ENCODE data around the gene LCN2.
"Not testable (repeated sequence)": the region's sequence is repeated elsewhere in the genome, so short reads cannot be mapped to it uniquely, and the experiment has no call there.

LCN2 gene

DNA sequence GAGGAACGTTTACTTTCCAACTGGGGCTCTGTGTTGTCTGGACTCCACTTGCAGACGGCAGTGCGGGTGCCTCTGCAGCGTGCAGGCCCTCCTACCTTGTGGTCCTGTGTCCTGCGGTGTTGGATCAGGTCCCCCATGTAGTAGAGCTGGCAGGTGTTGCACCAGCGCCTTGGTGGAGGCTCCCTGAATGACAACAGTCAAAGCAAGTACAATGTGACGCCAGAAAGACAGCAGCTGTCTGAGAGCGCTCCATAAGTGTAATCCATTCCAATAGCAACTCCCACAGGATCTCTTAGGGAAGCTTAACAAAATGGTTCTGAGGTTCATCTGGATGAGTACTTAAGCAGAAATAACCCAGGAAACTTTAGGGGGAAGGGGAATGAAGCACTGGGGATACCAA is 20.7 kb downstream of the LCN2 start:
- DNase-seq = no peak

DNA sequence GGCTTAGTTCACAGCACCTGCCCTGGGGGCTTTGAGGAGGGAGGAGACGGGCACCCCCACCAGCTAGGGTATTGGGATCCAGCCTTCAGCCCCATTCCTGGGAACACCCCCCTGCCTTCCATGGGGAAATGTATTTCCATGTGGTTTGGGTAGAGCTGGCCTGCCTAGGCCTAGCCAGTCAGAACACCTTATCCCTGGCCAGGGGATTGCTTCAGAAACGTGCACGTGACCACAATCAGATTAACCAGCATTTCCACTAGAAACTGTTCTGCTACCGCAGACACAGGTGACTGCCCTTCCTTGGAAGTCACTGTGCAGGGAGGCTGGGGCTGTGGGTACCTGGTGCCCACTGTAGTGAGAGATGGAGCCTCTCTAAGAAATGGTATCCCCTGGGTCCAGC is 24.8 kb downstream of the LCN2 start:
- DNase-seq = no peak

DNA sequence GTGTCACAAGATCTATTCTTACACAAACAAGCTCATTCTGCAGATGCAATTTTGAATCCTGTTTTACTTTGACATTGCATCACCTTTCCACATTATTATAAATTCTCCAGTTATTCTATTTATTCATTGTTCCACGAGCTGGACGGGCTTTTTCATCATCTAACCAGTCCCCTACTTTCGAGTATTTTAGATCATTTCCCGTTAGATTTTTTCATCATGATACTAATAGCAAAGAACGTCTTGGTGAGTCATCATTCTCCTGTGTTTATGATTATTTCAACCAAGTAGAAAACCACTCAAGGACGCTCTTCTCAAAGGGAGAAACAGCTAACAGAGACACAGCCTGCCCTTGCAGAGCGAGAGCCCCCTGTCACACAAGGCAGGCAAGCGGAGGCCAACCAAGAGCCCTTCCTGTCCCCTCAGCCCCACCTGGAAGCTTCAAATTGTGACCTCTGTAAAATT is 25.9 kb downstream of the LCN2 start:
- no peak for DNase-seq

DNA sequence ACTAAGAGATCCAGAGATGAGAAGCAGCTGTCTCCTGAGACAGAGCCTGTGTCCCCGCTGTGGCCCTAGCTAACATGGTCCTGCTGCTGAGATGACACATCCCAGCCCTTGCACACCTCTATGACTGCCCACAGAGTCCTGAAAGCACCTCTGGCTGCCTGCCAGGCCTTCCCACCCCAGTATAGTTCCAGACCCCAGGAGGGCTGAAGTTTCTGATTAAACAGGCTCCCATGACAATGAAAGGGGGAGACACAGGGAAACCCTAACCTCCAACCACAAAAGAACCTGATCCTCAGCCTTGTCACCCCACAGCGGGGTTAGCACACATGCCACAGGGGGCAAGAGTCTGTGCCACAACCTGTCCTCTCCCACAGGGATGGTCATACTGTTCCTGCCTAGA is 26.5 kb downstream of the LCN2 start:
- no peak for DNase-seq

DNA sequence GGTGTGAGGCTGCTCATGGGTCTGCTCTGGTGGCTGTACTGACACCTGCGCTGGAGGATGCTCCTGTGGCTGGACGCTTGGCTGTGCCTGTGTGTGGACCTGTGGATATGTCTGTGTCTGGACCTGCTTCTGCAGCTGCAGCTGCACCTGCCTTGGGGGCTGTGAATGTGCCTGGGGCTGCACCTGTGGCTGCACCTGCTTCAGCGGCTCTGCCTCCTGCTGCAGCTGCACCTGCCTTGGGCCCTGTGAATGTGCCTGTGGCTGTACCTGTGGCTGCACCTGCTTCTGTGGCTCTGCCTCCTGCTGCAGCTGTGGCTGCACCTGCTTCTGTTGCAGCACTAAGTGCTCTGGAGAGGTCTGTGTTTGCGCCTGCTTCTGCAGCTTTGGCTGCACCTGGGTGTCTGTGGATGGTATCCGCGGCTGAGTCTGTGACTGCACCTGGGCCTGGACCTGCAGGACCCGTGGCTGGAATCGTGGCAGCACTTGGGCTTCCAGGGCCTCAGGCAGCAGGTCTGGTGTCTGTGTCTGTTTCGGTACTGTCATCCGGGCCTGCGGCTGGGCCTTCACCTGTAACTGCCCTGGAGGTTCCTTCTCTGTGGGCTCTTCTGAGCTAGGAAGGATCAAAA is 29.7 kb downstream of the LCN2 start:
- no peak for DNase-seq

DNA sequence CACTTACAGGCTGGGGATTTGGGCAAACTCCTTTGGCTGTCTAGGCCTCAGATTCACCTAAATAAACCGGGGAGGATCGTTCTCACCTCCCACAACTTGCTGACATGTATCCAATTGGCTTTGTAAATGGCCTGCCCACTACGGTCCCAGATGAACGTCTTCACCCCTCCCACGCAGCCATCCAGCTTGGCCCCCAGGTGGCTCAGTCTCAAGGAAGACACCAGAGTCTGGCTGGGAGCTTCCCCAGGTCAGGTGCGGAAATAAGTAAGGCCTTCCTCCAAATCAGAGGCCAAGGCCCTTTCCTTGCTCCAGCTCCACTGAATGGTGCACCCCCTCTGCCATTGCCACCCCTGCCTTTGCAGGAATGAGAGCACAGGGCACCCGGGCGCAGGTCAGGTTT is 30.7 kb downstream of the LCN2 start:
- no peak for DNase-seq

DNA sequence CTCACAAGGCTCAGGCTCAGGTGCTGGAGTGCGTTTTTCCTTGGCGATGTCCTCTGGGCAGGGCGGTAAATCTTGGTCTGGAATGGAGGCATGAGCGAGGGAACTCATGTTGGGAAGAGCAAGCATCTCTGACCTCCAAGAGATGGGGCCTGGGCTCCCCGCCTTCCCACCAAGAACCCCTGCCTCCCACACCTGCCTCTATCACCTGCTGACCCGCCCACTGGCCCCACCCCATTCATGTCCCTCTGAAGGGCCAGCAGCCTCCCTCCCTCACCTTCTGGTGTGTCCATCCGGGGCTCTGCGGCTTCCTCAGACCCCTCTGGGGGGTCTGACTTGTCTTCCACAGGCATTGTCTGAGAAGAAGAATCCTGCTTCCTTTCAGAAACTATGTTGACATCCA is 31.2 kb downstream of the LCN2 start:
- DNase-seq = no peak

DNA sequence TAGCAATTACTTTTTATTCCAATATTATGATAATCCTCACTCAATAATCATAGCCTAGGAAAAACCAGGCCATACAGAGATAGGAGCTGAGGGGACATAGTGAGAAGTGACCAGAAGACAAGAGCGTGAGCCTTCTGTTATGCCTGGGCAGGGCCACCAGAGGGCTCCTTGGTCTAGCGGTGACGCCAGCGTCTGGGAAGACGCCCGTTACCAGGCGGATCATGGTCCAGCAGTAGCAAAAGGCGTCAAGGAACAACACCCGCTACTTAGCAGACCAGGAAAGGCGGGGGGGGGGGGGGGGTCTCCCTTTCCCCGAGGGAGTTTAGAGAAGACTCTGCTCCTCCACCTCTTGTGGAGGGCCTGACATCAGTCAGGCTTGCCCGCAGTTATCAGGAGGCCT is 32.2 kb downstream of the LCN2 start:
- DNase-seq = not testable (repeated sequence)

DNA sequence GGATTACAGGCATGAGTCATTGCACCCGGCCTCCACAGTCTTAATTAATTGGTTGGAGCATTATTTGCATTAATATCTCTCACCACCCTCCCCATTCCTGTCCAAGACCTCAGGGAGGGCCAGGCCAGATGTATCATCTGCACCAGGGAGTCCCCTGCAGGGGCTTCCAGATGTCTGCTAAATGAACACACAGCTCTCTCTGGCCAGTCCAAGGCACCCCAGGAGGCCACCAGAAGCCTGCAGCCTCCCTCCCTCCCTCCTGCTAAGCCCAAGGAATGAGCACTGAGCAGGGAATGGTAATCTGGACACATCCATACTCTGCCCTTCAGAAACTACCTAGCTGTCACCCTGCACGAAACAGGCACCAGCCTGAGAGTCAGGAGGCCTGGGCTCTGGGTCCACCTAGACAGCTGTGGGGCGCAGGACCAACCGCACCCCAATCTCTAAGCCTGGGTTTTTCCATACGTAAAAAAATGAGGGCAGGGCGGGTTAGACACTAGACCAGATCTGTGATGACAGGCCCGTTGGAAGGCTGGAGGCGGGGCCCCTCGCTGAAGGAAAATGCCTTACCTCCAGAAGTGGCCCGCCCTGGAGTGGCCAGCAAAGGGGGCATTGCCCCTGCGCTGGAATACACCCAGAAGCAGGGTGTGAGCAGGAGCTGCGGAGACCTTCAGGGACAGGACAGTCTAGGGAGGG is 33.8 kb downstream of the LCN2 start:
- DNase-seq = no peak

DNA sequence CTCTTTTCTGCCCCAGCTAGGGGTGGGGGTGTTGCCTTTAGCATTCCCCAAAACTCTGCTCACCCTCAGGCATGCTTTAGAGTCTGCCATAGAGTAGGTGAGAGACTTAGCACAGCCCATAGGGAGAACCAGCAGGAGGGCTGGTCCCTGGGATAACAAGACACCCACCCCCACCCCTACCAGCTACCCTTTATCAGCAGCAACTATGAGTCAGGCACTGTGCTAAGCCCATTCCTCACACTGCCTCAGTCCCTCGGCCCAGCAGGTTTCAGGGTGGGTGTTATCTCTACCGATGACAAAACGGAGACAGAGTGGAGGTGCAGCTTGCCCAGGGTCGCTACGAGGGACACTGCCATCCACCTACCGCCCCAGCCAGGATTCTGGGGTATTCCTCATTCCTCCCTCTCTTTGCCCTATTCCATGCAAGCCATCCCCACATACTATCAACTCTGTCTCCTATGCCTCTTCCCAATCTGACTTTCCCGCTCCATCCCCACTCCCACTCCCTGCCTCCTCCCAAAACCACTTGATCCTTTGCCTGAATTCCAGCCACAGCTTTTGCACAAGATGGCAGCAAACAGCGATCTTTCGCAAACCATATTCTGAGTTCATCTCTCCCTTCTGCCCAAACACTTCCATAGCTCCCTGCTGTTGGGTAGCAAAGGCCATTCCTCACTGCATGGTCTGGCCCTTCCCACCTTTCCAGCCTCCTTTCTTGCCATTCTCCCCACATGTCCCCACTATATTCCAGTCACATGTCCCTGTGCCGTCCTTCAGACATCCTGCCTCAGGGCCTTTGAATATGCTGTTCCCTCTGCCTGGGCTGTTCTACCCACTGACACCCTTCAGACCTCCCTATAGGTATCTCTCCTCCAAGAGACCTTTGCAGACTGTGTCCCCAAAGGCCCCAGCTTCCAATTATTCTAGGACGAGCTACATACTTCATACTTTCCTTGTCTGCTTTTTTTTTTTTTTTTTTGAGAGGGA is 37.0 kb downstream of the LCN2 start:
- no peak for DNase-seq

DNA sequence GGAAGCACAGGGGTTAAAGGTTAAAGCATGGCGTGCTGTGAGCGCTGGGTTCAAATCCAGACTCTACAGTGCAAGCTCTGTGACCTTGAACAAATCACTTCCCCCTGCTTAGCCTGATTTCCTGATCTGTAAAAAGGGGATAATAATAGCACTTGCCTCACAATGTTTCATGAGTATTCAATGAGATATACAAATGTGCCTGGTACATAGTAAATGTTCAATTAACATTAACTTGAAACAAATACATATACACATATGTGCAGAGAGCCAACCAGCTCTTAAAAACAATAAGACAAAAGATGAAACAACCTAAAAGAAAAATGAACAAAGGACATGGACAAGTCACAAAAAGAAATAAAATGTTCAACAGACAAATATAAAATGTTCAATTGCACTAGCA is 38.1 kb downstream of the LCN2 start:
- DNase-seq = no peak

DNA sequence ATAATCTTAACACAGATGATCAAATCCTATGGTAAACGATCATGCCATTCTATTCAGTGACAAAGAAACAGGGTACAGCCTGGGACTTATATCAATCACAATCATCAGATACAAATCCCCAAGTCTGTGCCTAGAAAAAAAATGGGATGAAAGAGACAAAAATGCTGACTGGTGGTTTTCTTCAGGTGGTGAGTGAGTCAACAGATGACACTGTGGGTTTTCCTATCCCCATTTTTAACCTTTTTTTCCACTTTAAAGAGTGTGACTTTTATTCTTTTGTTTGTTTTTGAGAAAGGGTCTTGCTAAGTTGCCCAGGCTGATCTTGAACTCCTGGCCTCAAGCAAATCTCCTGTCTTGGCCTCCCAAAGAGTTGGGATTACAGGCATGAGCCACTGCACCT is 39.0 kb downstream of the LCN2 start:
- no peak for DNase-seq

DNA sequence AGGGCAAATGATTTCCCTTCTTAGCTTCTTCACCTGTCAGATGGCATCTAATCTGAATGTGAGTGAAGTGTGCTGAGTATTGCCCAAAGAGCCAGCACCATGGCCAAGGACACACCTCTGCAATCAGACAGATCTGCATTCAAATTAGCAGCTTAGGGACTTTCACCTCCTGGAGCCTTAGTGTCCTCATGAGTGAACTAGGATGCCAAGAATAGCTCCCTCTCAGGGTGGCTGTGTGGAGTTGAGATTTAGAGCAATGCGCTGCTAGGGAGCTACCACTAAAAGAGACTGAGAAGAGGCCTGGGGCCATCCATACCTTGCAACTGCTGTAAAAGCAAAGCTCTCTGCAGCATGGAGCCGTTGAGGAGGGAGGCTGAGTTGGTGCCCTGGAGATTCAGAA is 40.8 kb downstream of the LCN2 start:
- DNase-seq = no peak

DNA sequence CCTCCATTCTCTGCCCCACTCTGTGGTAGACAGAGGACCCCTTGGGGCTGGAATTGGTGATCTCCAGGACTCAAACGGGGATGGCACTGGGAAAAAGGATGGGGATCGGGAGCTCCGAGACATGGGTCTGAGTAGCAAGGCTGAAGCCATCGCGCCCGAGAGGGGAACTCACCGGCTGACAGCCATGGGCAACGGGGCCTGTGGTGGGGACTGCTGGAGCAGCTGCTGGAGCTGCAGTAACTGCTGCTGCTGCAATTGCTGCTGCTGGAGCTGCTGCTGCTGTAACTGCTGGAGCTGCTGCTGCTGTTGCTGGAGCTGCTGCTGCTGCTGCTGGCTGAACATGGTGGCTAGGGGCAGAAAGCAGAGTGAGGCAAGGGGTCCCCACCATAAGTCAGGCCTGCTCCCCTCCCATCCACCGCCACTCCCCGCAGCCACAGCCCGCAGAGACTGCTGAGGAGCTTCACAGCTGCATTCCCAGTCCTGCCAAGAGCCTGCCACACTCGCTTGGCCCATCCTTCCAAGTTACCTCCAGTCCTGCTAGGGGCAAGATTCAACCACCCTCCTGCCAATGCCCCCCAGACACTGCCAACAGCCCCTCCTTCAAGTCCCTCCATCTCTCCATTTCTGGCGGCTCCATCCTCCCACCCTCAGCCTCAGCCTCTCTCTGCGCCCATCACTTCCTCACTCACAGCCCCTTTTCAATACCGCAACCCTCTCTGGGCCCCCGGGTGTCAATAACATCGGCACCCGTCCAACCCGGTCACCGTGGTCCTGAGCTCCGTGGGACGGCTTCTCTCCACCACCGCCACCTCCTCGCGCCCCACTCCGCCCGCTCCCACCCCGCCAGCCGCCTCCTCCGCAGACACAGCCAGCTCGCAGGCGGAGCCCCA is 41.5 kb downstream of the LCN2 start:
- no peak for DNase-seq

DNA sequence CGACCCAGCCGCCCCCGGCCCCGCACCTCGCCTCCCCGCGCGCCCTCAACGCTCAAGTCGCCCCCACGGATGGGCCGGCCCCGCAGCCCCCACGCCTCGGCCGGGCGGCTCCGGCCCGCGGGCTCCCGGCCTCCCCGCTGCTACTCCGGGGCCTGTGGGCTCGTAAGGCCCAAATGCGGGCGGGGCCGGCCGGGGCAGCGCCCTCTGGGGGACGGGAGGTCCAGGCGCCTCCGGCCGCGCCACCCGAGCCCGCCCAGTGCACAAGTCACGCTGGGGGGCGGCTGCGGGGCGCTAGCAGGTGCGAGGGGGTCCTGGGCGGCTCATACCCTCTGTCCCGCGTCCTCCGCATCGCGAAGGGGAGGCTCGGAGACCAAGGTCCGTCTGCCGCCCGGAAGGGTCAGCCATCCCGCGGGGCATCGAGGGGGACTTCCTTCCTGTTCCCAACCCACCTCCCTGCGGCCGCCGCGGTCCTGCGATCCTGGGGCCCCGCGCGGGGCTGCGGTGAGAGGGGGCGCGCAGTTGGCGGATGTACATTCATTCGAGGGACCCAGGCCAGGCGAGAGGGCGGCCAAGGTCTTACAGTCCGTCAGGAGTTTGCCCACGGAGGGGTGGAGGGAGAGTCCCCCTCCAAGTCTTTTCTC is 42.3 kb downstream of the LCN2 start, which contains the start of gene CIZ1:
Gene CIZ1, minus strand, starts transcription at position 167 of the 641 bp plus-strand sequence. CDS start 715 bp downstream, outside the sequence.
- peak; percentile 8 for DNase-seq

DNA sequence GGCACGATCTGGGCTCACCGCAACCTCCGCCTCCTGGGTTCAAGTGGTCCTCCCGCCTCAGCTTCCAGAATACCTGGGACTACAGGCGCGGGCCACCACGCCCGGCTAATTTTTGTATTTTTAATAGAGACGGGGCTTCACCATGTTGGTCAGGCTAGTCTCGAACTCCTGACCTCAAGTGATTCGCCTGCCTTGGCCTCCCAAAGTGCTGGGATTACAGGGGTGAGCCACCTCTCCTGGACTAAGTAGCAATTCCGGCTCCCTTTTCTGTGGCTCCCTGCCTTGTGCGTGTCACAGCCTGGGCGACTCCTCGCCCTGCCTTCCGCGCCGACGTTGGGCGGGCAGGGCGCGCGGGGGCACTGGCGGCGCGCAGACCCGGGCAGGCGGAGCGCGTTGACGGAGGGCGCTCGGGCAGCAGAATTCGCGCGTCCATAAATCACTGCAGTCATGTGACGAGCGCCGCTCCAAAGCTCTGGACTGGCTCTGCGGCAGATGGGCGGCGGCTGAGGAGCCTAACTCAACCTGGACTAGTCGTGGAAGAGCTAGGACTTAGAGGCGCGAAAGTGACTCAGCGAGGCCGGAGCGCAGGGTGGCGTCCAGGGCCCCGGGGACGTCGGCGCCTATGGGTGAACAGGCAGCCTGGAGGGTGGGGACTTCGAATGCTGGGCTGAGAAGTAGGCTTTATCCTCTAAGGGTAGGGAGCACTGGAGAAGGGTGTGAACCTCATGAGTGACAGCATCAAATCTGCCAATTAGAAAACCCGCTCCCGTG is 43.5 kb downstream of the LCN2 start:
- peak; percentile 74 for DNase-seq

DNA sequence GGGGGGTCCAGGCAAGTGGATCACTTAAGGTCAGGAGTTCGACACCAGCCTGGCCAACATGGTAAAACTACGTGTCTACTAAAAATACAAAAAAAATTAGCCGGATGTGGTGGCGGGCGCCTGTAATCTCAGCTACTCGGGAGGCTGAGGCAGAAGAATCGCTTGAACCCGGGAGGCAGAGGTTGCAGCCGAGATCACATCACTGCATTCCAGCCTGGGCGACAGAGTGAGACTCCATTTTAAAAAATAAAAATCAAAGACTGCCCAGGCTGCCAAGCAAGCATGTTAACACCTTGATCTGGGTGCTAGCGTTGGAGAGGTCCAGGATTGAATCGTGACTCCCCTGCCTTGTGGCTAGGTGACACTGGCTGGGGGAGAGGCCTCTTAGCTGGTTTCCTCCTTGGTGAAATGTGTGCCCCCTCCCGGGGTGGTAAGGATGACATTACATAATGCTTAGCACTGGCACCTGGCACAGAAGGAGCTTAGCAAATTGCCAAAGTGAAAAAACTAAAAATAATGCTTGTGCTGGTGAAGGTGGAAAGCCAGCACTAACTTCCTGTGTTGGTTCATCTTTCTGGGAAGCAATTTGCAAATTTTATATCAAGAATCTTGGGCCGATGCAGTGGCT is 44.3 kb downstream of the LCN2 start:
- no peak for DNase-seq

DNA sequence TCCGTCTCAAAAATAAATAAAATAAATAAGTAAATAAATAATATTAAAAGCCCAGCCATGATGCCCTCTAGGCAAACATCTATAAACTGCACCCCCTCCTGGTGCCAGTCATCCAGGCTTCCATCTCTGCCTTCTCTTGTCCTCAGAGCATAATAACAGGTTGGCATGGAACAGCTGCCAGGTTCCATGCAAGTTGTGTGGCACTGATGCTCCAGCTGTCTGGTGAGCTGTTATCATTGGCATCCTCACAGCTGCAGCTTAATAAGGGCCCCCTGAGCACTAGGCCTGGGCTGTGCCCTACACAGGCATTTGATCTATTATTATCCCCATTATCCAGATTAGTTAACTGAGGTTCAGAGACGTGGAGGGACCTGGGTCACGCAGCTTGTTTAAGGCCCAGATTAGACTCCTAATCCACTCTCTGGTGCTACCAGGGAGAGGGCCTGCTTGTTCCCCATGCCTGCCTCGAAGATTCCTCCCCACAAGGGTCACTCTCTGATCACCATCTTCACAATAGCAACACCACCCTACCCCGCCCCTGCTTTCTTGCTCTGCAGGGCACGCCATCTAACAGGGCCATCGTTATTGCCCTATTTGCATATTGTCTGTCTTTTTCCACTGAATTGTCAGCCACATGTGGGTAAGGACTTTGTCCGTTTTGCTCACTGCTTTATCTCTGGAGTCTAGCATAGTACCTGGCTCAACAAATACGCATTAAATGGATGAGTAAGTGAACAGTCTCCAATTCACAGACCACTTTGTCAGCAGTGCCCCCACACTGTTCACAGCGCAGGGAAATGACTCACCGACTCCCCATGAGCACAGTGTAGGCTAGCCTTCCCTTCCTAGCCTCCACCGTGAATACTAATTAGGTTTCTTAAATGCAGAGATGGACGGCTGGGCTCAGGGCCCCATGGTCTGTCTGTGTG is 52.5 kb downstream of the LCN2 start:
- DNase-seq = no peak

DNA sequence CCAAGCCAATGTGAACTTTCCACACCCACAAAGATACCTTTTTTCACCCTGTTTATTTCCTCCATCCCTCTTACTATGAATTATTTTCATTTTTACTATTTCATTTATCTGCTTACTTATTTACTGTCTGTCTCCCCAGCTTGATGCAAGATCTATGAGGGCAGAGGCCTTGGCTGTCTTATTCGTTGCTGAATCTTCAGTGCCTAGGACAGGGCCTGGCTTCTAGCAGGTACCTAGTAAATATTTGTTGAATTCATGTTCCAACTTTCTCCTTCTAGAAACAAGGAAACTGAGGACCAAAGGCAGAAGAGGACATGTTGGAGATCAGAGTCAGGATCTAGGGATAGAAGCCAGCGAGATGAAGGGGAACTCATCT is 53.4 kb downstream of the LCN2 start:
- no peak for DNase-seq

All from NCI-H526 treated with DMSO at 0.1 percent for 48 hours (cell line).